SH-SY5Y (cell line): Measurements from ENCODE around the gene HTT.

Experiments
- GATA2 ChIP-seq: IDR thresholded peaks from 2 replicates; pipeline ENCODE4 v1.6.1; 2011; ENCODE audit warnings: mild to moderate bottlenecking, low read depth, low read length
- GATA3 ChIP-seq: IDR thresholded peaks from 2 replicates; pipeline ENCODE4 v1.6.1; 2011; ENCODE audit warnings: low read depth, mild to moderate bottlenecking, low read length, moderate library complexity

HTT gene

DNA sequence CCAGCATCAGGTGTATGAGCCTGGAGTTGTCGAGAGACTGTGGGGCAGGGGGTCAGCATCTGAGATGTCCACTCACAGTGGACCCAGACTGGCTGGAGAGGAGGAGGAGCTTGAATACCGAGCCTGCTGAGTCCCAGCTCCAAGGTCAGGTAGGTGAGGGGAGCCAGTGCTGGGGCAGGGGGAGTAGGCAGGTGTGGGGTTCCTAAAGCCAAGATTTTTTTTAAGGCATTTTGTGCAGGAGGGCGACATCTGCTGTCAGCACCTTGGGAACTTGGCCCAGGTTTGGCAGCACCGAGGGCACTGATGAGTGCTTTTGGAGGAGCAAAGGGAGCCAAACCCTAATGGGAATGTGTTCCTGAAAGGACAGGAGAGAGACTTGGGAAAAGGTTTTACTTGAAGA, 110.2 kb downstream of the HTT start:
- TF ChIP-seq GATA3 = no peak

DNA sequence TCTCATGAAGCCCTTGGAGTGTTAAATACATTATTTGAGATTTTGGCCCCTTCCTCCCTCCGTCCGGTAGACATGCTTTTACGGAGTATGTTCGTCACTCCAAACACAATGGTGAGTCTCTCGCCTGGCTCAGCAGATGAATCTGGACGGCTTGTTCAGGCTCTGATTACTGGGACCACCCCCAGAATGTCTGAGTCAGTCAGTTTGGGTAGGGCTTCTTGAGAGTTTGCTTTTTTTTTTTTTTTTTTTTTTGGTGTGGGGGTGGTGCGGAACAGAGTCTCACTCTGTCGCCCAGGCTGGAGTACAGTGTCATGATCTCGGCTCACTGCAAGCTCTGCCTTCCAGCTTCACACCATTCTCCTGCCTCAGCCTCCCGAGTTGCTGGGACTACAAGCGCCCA, 112.1 kb downstream of the HTT start:
- no peak for TF ChIP-seq GATA2
- TF ChIP-seq GATA3 = no peak

DNA sequence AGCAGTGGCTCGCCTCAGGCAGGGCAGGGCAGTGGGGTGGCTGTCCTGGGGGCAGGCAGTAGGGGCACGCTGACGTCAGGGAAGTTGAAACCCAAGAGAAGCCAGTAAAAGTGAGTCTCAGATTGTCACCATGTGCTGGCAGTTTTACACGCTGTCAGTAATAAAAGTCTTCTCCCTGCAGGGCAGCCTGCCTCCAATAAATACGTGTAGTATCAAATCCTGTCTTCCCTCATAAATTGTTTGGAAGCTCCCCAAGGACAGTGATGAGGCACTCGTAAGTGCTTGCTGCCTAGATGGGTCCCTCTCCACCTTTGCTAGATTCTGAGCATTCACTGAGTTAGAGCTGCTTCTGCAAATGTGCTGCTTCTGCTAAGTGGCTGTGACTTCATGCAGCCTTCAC, 113.6 kb downstream of the HTT start:
- TF ChIP-seq GATA2 (no peak), GATA3 (no peak)

DNA sequence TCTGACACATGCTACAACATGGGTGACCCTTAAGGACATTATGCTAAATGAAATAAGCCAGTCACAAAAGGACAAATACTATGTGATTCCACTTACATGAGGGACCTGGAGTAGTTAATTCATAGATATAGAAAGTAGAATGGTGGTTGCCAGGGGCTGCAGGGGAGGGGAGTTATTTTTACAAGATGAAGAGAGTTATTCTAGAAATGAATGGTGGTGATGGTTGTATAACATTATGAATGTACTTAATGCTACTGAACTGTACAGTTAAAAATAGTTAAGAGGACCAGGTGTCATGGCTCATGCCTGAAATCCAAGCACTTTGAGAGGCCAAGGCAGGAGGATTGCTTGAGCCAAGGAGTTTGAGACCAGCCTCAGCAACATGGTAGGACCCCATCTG, 115.0 kb downstream of the HTT start:
- TF ChIP-seq GATA2 (no peak), GATA3 (no peak)

DNA sequence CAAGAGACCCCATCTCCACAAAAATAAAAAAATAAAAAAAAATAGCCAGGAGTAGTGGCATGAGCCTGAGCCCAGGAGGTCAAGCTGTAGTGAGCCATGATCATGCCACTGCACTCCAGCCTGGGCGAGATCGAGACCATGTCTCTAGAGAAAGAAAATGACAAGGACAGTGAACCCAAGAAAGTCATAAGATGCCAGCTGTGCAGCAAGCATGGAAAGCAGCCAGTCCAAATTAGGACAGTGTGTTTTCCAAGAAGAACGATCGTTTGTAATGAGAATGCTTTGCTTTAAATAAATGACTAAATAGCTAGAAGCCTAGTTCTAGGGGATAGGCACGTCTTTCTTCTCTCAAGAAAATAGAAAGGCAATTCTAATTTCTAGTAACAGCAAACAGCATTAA, 116.1 kb downstream of the HTT start:
- TF ChIP-seq GATA2 = no peak
- TF ChIP-seq GATA3 = no peak

DNA sequence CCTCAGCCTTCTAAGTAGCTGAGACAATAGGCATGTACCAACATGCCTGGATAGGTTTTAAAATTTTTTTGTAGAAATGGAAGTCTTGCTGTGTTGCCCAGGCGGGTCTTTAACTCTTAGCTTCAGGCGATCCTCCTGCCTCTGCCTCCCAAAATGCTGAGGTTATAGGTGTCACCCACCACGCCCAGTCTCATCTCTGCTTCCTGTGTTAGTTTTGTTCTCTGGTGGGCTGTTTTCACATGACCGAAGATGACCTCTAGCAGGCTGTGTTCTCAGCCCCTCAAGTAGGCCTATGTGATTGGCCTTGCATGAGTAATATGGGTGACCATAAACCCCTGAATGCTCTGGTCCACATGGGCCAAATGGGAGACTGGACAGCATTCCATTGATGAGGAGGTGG, 117.7 kb downstream of the HTT start:
- TF ChIP-seq GATA3 (no peak), GATA2 (no peak)

DNA sequence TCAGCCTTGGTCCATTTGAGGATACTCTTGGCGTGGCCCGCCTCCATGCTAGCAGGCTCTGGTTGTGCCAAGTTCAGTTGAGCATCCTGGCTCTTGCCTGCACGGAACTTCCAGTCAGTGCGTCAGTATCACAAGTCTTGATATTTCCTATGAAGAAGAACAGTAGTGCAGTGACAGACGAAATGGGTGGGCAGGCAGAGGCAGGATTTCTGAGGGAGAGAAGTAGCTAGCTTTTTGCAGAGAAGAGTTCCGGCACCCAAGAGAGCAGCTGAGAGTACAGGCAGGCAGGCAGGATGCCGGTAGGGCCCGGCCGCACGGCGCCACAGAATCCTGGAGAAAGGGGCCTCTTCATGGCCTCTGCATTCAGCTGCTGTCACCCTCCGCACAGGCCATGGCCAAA, 118.3 kb downstream of the HTT start:
- no peak for TF ChIP-seq GATA3
- no peak for TF ChIP-seq GATA2

DNA sequence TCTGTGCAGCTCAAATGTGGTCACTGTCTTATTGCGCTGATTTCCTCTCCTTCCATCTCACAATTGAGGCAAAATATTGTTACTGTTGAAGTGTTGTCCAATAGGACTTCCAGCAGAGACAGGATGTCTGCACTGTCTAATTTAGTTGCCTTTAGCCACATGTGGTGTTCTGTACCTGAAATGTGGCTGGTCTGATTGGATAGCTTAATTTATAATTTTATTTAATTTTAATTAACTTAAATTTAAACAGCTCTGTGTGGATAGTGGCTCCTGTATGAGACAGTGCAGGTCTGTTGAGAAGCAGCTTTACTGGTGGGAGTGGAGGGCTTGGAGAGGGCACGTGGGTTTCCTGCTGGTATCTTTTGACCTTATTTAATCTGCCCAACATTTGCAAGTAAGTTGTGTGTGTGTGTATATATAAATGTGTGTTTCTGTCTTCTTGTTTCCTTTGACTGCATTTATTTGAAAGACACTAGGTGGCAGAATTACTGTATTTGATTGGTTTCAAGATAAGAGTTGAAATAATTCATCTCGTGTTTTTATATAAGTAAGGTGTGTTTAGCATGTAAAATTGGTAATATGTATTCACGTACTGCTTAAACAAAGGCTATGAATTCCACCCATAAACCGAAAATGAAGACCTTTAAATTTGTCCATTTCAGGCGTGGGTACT, 119.2 kb downstream of the HTT start:
- TF ChIP-seq GATA2 (peak; percentile 58; the same call in 1 of the 2 replicates), GATA3 (peak; percentile 81)

DNA sequence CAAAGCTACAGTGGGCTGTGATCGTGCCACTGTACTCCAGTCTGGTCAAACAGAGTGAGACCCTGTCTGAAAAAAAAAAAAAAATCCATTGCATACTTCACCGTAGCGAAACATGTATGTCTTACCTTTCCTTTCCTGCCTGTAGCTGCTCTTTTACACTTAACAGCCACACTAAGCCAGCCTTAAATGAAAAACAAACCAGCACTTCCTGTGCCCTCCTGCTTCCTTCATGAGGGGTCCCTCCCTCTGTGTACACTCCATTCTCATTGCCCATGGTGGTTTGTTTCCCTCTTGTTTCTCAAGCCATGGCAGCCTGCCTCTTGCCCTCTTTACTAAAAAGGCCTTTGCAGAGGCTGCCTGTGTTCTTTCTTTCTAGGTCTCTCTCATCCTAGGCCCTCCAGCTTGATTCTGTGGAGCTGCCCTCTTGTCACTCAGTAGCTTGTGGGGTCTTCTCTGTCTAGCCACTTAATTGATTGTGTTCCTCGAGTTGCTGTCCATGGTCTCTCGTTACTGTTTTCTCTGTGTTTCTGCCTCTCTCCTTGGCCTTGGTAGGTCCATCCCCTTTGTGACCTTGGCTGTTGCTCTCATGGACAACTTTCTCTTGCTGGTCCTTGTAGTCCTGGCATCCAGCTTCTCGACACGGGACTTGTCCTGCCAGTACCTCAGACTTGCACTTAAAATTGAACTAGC, 122.3 kb downstream of the HTT start:
- no peak for TF ChIP-seq GATA2
- no peak for TF ChIP-seq GATA3

DNA sequence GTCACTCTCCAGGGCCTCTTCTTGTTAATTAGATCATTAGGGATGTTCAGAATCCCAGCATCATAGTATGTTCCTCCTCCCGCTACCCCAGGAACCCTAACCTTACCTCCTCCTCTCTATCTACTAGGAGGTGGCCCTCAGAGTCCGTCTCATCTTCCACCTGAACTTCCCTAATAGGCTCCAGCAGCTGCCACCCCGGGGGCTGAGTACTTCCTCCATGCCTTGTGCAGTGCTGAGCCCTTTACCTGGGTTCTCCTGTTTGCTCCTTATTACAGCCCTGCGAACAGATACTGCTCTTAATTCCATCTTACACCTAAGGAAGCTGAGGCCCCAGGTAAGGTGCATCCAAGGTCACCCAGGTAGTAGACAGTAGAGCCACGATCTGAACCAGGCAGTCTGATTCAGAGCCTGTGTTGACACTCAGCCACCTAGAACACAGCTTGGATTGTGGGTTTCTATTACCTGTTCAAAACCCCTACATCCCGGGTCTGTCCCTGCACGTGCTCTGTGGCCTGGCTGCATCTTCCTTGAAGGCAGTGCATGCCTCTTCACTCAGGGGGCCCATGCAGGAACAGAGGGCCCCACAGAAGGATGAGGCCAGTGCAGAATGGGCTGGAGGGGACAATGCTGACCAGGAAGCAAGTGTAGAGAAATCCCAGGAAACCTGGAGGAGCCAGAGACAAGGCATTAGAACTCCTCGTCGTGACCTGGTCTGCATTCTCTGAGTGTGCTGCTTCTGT, 123.1 kb downstream of the HTT start:
- no peak for TF ChIP-seq GATA2
- no peak for TF ChIP-seq GATA3

DNA sequence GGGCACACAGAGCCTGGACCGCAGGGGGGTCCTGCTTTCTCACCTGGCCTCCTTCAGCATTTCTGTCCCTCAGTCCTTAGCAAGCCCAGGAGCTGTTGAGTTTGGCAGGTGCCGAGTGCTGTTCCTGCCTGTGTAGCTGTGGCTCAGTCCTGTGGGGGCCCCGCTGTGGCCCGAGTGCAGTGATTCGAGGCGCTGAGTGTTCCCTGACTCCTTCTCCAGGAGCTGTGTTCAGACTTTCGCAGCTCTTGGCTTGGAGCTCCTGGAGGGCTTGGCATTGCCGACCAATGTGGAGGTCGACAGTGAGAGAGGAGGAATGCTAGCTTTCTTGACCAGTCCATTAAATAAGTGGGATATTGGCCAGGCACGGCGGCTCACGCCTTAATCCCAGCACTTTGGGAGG, 124.4 kb downstream of the HTT start:
- TF ChIP-seq GATA3 = no peak
- TF ChIP-seq GATA2 = no peak

DNA sequence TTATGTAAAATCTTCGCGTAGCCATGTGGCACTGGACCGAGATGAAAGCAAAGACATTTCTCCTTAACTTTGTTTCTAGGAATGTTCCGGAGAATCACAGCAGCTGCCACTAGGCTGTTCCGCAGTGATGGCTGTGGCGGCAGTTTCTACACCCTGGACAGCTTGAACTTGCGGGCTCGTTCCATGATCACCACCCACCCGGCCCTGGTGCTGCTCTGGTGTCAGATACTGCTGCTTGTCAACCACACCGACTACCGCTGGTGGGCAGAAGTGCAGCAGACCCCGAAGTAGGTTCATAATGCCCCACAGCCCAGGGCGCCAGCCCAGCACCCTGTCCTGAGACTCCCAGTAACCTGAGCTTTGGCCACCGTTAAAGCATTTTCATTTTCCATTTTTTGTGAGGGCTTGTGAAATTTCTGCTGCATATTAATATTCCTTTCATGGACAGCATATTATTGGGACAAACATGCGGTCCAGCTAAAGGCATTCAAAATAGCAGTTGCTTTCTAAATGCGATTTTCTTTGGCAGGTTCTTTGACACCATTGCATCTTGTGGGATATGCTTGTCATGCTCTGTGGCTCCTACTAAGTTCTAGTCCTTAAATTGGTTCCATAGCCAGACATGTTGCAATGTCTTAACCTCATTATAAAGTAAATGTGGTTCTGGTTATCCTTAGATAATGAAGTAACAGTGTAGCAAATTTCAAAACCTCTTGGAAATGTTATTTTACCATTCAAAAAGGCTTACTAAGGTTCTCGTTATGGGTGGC, 125.4 kb downstream of the HTT start:
- TF ChIP-seq GATA3 = no peak
- TF ChIP-seq GATA2 = no peak

DNA sequence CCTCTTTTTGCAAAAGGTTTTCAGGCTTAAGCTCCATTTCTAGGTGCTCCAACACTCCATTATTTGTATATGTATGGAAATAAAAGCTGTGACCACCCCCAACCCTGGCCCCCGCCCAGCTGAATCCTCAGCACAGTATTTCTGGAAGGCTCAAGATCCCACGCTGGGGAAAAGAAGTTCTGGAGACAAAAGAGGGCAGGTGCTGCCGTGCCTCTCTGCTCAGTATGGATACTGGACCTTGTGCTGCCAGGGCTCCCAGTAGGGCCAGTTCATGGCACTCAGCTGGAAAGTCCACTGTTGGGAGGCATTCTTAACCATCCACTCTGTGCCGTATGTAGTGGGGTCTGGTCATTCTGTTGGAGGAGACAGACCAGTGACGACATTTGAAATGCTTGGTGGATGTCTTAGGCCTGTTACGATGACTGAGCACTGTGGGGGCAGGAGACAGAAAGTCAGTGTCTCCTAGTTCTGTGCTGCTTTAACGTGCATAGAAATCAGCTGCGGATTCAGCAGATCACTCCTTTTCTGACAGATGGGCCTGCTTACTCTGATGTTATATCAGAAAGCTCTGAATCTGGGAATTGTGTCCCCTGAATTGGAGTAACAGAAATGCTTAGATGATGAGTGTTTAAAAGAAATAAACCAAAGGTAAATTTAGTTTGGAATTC, 126.1 kb downstream of the HTT start:
- TF ChIP-seq GATA2 (no peak), GATA3 (no peak)
